HG02642 (cell line): ENCODE measurements around the gene PRR5L.
A peak's percentile ranks its signal among the peaks of the same experiment; 100 is the strongest.

Experiments used
- ATAC-seq: cut with Tn5 transposase; IDR thresholded peaks from one replicate; pipeline ENCODE4 v1.9.1; 2021; ENCODE audit warnings: mild to moderate bottlenecking; ENCODE audit not compliant: unreplicated experiment, poor library complexity

The PRR5L gene

GRCh38 chr11:36278531-36279282 is 17.4 kb upstream of the PRR5L start:
- ATAC-seq, result no peak

DNA sequence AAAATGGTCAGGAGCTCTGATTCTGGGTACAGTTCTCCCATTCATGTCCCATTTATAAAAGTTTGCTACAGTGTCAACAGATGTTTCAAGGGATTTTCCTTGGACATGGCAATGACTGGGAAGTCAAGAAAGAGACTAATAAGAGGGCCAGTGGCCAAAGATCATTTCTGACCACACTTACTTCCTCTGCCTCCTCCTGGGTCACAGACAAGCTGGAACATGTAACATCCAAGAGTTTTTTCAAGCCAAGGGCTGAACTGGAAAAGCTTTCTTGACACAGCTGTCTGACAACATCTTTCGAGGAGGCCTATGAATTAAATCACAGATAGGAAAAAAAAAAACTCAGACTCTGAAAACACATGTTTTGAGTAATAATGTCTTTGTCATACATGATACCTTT is 15.6 kb upstream of the PRR5L start:
- ATAC-seq, result no peak

DNA sequence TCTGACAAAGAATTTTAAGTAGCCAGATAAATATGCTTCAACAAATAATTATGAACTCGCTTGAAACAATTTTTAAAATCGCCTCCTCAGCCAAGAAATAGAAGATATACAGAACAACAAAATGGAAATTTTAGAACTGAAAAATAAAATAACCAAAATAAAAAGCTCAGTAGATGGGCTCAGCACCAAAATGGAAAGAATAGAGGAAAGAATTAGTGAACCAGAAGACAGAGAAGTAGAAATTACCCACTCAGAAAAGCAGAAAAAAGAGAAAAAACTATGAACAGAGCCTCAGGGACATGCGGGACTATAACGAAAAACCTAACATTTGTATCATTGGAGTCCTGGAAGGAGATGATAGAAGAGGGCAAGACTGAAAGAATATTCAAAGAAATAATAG is 14.2 kb upstream of the PRR5L start:
- no peak for ATAC-seq

GRCh38 chr11:36282926-36283325 is 13.2 kb upstream of the PRR5L start:
- ATAC-seq, result no peak

DNA sequence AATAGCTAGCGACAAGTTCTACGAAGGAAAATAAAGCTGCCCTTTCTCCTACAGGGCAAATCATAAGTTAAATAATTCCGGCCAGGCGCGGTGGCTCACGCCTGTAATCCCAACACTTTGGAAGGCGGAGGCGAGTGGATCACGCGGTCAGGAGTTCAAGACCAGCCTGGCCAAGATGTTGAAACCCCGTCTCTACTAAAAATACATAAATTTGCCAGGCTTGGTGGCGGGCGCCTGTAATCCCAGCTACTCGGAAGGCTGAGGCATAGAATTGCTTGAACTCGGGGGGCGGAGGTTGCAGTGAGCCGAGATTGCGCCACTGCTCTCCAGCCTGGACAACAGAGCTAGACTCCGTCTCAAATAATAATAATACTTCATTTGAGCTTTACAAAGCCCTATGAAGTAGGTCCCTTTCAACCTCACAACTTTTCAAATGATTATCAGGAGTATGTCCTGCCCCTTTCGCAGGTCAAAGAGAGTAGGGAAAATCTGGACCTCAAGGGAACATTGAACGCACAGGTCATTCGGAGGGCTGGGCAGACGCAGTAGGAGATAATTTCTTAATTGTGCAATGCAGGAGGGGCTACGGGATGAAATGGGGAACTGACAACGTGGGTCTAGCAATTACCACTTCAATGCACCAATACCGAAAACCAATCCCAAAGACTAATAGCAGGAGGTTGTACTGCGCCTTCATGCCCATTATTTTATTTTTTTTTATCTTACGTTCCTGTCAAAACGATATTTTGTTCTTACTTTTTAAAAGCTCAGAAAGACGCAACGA is 7.5 kb upstream of the PRR5L start:
- ATAC-seq, result no peak

- ATAC-seq, result peak; percentile 100
Measured at GRCh38 chr11:36289226-36289852, 6.7 kb upstream of the PRR5L start, which contains the start of gene COMMD9. Gene COMMD9 (minus strand): TSS chr11:36289424. CDS start chr11:36289412, 12 bp downstream.

DNA sequence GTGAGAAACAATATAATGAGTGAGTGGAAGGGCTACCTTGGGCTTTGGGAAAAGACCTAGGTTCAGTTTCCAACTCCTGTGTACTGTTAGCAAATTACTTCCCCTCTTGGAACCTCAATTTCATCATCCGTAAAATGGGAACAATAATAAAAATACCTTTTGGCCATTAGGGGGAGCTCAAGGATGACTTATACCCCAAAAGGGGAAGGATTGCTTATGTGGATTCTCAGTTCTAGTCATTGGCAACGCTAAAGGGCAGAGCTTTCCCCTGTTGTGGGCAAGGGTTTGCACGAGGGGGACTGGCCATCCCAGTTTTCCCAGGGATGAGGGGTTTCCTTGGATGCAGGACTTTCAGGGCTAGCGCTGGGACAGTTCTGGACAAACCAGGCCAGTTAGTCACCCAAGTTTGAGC is 3.8 kb upstream of the PRR5L start:
- ATAC-seq, result no peak

DNA sequence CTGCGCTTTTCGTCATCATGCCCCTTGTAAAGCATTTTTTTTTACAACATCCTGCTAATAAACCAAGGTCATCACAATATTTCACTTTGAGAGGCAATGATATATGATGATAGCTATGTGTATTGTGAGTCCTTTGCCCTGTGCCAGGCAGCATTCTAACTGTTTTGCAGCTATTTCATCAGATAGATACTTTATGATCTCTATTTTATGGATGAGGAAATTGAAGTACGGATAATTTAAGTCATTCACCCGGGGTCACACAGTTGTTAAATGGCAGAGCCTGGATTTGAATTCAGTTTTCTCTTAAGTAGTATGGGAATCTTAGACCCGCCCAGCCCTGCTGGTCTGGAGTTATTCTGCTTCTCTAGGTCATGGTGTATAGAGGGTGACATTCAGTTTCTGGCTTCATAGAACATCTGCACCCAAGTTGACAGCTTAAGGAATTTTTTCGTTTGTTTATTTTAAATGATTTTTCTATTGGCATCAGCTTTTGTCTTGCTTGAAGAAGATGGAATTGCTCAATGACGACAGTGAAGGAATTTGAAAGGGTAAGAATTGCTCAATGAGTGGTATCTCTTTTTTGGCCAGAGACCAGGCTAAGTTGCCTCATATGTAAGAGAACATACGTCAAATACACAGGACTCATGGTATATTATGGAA is 926 bp downstream of the PRR5L start:
- no peak for ATAC-seq

DNA sequence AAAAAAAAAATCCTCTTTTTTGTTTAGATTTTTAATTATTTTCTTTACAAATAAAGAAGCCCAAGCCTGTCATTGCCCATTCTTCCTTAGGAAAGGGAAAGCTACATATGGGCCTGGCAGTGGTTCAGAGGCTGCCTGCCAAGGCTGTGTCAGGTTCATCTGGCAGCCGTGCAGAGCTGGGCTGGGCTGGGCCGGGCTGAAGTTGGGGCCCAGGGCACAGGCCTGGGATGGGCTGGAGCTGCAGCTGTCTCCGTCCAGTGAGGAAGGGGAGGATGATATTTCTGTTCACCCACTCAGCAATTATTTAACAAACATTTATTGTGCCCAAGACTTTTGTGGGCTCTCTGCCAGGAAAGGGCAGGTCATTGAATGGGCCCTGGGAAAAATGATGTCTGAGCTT is 4.6 kb downstream of the PRR5L start:
- no peak for ATAC-seq

- ATAC-seq, result no peak
Measured at GRCh38 chr11:36304351-36304750, 8.3 kb downstream of the PRR5L start.

GRCh38 chr11:36305047-36305446 is 9.0 kb downstream of the PRR5L start:
- ATAC-seq, result no peak

DNA sequence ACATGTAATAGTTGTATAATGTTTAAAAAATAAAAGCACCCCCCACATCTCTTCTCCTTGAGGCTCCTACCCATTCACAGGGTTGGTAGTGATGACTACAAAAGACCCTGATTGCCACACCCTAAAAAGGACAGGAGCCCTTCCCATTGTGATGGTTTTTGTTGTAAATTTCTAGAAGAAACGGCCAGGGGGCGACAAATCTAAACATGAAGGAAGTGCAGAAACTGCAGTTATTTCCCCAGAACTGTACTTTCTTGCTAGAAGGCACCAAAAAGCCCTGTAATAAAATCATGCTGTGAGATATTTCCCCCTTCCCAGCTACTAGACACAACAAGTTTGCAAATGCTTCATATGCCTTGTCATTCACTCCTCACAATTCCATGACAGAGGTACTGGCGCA is 10.8 kb downstream of the PRR5L start:
- no peak for ATAC-seq

- no peak for ATAC-seq
Measured at GRCh38 chr11:36308577-36308976, 12.5 kb downstream of the PRR5L start.

DNA sequence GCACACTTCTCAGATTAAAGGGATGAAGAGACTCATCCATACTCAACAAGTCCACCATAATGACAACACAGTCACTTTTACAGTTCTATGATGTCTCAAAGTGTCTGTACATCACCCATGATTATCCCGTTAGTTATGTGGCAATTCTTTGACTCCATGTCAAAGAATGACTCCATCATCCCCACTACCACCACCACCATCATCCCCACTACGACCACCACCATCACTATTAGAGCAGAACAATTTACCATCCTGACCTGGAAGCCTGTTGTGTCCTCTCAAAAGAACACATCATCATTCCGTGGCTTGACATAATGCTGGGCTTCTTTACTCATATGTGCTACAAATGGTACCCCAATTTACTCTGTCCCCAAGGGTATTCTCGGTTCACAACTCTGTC is 13.7 kb downstream of the PRR5L start:
- no peak for ATAC-seq

- ATAC-seq, result no peak
Measured at GRCh38 chr11:36311926-36312595, 16.0 kb downstream of the PRR5L start.

DNA sequence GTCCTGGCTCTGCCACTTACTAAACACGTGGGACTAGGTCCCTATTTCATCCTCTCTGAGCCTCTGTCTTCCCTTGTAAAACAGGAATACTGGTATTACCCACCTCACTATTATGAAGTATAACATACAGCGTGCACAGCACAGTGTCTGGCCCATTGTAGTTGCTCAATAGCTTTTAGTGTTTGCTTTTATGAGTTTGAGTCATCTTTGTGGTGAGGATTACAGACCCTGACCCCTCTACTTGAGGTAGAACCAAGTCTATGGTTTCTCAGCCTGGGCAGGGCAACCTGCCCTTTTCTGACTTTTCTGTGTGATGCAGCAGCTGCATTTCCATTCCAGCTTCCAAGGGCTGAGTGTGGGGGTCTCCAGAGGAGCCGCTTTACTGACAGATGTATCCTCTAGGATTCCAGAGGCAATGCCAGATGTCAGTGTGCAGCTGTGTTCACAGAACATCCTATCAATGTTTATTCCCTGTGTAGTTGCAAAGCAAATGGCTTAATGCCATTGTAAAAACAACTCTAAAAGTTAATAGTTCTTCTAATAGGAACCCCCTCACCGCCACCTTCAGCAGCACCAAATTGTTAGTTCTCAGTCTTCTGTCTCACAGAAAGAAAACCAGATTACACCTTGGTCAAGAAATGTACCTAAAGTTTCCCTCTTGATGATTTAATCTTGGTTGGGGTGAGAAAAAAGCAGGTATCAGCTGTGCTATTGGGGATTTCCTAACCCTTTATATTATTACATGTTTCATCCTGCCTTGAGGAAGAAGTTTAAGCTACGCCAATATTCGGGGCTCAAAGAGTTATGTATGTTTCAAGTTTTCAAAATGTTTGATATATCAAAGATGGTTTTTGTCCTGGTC is 16.8 kb downstream of the PRR5L start:
- ATAC-seq, result no peak

DNA sequence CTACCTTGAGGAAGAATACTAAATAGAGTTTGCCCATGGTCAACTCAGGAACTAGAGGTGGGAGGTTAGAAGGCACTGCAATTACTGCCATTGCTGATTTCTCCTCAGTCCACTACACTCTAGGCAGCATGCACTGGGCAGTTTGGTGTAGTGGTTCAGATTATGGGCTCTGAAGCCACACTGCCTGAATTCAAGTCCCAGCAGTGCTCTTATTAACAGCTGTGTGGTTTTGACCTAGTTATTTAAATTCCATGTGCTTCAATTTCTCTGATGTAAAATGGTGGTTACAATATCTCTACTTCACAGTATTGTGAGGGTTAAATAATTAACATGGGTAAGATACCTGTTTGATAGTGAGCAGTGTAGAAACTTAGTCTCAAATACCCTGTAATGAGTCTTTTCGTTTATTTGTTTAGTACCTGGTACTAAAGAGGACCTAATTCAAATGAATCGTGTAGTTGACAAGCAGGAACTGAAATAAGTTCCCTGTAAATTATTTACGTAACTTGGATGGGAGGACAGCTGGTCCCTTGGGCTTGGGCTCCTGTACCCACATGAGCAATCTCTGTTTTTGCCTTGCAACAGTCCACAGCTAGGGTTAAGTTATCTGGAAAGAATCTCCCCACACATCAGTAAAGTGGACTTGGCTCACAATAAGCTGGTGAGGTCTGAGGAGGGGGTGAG is 17.8 kb downstream of the PRR5L start:
- peak; percentile 53 for ATAC-seq

DNA sequence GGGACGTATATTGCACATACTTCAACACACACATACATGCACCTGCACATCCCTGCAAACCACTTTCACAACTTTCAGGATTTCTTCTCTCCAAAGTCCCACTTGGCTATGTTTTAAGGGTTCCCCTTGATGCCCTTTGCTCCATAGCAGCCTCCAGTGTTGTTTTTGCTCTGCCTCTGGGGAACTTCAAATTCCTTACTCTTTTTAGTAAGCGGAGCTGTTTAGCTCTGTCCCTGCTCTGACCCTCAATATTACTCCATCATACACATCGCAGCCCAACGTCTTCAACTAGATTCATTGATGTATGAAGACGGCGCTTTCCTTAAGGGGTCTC is 18.3 kb downstream of the PRR5L start:
- no peak for ATAC-seq

DNA sequence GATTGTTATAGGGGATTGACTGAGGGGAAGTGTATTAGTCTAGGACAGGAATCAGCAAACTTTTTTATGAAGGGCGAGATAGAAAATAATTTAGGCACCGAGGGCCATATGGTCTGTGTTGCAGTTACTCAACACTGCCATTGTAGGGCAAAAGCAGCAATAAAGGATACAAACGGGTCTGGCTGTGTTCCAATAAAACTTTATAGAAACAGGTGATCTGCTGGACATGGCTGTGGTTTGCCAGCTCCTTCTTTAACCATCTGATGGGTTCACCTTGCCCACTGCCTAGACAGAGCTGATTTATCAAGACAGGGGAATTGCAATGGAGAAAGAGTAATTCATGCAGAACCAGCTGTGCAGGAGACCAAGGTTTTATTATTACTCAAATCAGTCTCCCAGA is 20.0 kb downstream of the PRR5L start:
- ATAC-seq, result no peak
